Coronary artery (tissue), 2 donors: ENCODE data around the gene PPP1CA.
A peak's percentile ranks its signal among the peaks of the same experiment; 100 is the strongest.

ENCODE experiments used
- DNase-seq: peaks from one replicate; pipeline ENCODE4 v3.0.0-alpha.2; 2017; ENCODE audit warnings: low spot score
- H3K27ac ChIP-seq, 2 donors: fragments of 200-600 bp; sonication (generic); one replicate each; pipeline ENCODE4 v1.5.1; 2016 to 2019
- H3K4me3 ChIP-seq: fragments of 200-600 bp; sonication (generic); 2 replicates; pipeline ENCODE4 v1.5.1; 2016; ENCODE audit warnings: mild to moderate bottlenecking, moderate library complexity
- TF ChIP-seq, protein P1 (sequence below): fragments of 200-600 bp; sonication (generic); IDR thresholded peaks from one replicate; pipeline ENCODE4 v1.5.1; 2019; ENCODE audit warnings: antibody characterized with exemption

PPP1CA gene

DNA sequence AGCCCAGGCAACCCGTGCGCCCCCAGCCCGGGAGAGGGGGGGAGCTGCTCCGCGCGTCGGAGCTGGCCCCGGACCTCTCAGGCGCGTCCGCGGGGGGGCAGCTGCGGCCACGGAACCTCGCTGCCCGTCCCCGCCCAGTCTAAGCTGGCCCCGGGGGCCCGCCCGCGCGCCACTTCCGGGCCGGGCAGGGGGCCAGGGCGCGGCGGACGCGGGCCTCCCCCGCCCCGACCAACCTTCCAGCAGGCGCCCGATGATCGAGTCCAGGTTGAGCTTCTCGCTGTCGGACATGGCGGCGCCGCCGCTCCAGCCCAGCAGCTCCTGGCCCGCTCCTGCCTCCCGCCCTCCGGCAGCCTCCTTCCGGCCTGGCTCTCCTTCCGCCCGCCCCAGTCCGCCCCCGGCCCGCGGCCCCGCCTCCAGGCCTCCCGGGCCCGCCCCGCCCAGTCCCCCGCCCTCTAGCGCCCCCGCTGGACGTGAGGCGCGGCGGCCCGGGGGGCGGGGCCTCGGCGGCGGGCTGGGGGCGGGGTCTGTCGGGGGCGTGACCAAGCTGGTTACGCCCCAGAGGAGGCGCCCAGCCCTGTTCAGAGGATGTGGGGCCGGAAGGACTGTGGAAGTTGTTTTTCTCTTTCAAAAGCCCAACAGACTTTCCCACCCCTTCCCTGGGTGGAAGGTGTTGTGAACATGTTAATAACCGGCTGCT, at the start of gene PPP1CA:
PPP1CA (minus strand) TSS at position 364 of the 697 bp plus-strand sequence; CDS start at position 288, 76 bp downstream.
- peak; percentile 93 for DNase-seq
- TF ChIP-seq, protein P1, sequence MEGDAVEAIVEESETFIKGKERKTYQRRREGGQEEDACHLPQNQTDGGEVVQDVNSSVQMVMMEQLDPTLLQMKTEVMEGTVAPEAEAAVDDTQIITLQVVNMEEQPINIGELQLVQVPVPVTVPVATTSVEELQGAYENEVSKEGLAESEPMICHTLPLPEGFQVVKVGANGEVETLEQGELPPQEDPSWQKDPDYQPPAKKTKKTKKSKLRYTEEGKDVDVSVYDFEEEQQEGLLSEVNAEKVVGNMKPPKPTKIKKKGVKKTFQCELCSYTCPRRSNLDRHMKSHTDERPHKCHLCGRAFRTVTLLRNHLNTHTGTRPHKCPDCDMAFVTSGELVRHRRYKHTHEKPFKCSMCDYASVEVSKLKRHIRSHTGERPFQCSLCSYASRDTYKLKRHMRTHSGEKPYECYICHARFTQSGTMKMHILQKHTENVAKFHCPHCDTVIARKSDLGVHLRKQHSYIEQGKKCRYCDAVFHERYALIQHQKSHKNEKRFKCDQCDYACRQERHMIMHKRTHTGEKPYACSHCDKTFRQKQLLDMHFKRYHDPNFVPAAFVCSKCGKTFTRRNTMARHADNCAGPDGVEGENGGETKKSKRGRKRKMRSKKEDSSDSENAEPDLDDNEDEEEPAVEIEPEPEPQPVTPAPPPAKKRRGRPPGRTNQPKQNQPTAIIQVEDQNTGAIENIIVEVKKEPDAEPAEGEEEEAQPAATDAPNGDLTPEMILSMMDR = peak; percentile 47
- peak within 1 kb of the TSS; percentile 94 for H3K4me3 ChIP-seq
- H3K27ac ChIP-seq = peak within 1 kb of the TSS; percentile 91 to 99

GRCh38 chr11:67450796-67451657, 49.4 kb upstream of the PPP1CA start:
- no peak for DNase-seq
- Histone ChIP-seq H3K4me3 (no peak overlapping the region), H3K27ac (no peak overlapping the region)
- TF ChIP-seq, protein P1 = no peak

DNA sequence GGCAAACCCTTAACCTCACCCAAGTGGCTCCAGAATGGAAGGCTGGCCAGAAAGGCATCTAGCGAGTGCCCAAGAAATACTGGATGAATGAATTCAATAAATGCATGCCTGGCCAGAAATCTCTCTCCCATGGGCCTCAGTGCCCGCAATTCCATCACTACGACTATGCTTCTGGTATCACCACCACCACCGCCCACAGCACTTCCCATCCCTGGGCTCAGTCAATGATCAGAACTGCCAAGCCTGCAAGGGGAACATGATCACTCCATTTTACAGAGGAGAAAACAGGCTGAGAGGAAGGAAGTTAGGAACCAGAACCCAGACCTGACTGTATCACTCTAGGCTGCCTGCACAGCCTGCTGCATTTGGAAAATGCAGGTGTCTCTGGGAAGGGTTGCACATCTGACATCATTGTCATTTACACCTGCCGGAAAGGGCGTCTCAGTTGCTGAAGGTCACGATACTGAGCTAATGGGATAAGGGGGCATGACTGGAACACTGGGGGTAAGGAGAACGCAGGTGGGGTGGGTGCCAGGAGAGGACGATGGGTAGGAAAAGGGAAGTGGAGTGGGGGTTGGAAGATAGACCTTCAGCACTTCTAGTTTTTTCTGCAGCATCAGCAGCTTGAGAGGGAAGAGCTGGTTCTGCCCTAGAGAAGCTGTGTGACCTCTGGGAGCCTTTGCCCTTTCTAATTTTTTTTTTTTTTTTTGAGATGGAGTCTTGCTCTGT, 47.6 kb upstream of the PPP1CA start:
- TF ChIP-seq, protein P1 = no peak
- no peak overlapping the region for H3K27ac ChIP-seq
- DNase-seq = no peak
- H3K4me3 ChIP-seq = no peak overlapping the region

GRCh38 chr11:67448220-67448609, 46.6 kb upstream of the PPP1CA start:
- H3K27ac ChIP-seq = no peak overlapping the region
- no peak for DNase-seq
- TF ChIP-seq, protein P1 = no peak
- no peak overlapping the region for H3K4me3 ChIP-seq

DNA sequence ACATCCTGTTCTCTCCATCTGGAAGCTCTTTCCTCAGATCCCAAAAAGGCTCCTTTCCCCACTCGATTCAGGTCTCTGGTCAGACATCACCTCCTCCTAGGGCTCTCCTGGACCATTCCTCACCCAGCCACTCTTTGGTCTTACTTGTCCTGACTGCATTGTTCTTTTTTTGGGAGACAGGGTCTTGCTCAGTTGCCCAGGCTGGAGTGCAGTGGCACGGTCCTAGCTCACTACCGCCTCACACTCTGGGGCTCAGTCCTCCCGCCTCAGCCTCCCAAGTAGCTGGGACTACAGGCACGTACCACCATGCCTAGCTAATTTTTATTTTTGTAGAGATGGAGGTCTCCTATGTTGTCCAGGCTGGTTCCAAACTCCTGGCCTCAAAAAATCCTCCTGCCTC, 43.9 kb upstream of the PPP1CA start:
- TF ChIP-seq, protein P1 = no peak
- Histone ChIP-seq H3K4me3 (no peak overlapping the region), H3K27ac (no peak overlapping the region)
- no peak for DNase-seq

DNA sequence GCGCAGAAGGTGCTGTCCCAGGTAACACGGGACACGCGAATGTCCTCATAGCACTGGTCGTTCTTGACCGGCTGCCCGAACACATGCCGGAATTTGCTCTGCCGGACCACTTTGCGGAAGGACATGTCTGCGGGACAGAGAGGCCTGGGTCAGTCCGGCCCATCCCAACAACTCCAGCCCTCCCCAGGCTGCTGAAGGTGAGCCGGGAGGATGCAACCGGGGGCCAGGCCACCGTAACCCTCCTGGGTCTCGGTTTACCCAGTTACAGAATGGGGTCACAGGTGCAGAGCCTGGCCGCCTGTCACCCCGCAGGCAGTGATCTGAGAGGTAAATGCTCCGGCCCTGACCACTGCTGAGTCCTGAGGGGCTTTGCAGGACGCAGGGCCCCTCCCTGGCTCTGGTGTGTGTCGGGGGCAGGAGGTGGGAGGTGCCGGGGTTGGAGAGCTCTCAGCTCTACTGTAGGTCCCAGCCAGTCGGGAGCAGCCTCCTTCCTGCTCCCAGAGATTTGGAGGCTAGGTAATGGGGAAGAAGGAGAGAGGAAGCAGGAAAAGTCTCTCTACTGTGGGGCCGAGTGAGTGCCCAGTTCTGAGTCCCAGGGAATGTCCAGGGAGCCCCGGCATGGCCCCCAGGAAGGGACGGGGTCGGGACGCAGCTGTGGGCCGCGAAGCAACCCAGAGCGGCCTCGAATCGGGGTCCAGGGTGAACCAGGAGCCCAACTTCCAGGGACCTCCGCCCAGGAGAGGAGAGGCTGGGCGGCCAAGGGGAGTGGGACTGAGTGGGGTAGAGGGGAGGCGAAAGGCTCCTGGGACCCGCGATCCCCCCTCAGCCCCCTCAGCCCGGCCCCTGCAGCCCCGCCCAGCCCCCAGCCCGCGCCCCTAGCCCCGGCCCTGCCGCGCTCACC, 41.1 kb upstream of the PPP1CA start:
- H3K27ac ChIP-seq = peak overlapping the region; percentile 88 to 96
- DNase-seq = no peak
- TF ChIP-seq, protein P1 = no peak
- H3K4me3 ChIP-seq = peak overlapping the region; percentile 79
